Endothelial cell of umbilical vein (primary cell): Measurements from ENCODE around the gene ST6GALNAC3.

Experiments used
- POLR2AphosphoS5 ChIP-seq: IDR thresholded peaks from 2 replicates; pipeline ENCODE4 v1.6.1; 2012; ENCODE audit warnings: low read depth, mild to moderate bottlenecking, control low read depth, low read length, moderate library complexity; ENCODE audit not compliant: insufficient read depth
- TF ChIP-seq, protein P1 (sequence below), 2 donors: IDR thresholded peaks; 1 replicate in 1 of 2; 2 replicates in 1 of 2; pipeline ENCODE4 v1.5.1; 2011; ENCODE audit warnings: low read length in 2 of 2, mild to moderate bottlenecking in 2 of 2, moderate library complexity in 2 of 2, control low read depth in 1 of 2, inconsistent platforms in 1 of 2, low read depth in 1 of 2; ENCODE audit not compliant: insufficient read depth in 1 of 2; ENCODE audit errors: extremely low read depth in 1 of 2

- TF ChIP-seq, protein P1, sequence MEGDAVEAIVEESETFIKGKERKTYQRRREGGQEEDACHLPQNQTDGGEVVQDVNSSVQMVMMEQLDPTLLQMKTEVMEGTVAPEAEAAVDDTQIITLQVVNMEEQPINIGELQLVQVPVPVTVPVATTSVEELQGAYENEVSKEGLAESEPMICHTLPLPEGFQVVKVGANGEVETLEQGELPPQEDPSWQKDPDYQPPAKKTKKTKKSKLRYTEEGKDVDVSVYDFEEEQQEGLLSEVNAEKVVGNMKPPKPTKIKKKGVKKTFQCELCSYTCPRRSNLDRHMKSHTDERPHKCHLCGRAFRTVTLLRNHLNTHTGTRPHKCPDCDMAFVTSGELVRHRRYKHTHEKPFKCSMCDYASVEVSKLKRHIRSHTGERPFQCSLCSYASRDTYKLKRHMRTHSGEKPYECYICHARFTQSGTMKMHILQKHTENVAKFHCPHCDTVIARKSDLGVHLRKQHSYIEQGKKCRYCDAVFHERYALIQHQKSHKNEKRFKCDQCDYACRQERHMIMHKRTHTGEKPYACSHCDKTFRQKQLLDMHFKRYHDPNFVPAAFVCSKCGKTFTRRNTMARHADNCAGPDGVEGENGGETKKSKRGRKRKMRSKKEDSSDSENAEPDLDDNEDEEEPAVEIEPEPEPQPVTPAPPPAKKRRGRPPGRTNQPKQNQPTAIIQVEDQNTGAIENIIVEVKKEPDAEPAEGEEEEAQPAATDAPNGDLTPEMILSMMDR (IDR thresholded peaks at IDR 0.05; ENCODE audit: extremely low read depth in 1 of 2, insufficient read depth in 1 of 2, low read depth in 1 of 2, low read length in 2 of 2): no peak
- TF ChIP-seq POLR2AphosphoS5: no peak
Observed at GRCh38 chr1:76430531-76430930, 356.0 kb downstream of the ST6GALNAC3 start.
